GM19467 (cell line): Measurements from ENCODE around the gene PTPRM.

Experiments
- ATAC-seq: cut with Tn5 transposase; IDR thresholded peaks from one replicate; pipeline ENCODE4 v1.9.1; 2021; ENCODE audit warnings: mild to moderate bottlenecking, moderate library complexity; ENCODE audit not compliant: unreplicated experiment

Gene PTPRM

GRCh38 chr18:8253944-8254343 is 686.8 kb downstream of the PTPRM start:
- no peak for ATAC-seq

GRCh38 chr18:8254654-8255053 is 687.5 kb downstream of the PTPRM start:
- no peak for ATAC-seq

- no peak for ATAC-seq
Measured at GRCh38 chr18:8257851-8258434, 690.8 kb downstream of the PTPRM start.

GRCh38 chr18:8260319-8260718 is 693.2 kb downstream of the PTPRM start:
- ATAC-seq = no peak

- no peak for ATAC-seq
Measured at GRCh38 chr18:8260827-8261226, 693.7 kb downstream of the PTPRM start.

GRCh38 chr18:8261651-8262091 is 694.6 kb downstream of the PTPRM start:
- no peak for ATAC-seq

GRCh38 chr18:8262221-8262620 is 695.1 kb downstream of the PTPRM start:
- ATAC-seq = no peak

- no peak for ATAC-seq
Measured at GRCh38 chr18:8264116-8264515, 697.0 kb downstream of the PTPRM start.

- ATAC-seq = no peak
Measured at GRCh38 chr18:8264861-8265411, 697.8 kb downstream of the PTPRM start.

GRCh38 chr18:8272254-8272653 is 705.1 kb downstream of the PTPRM start:
- no peak for ATAC-seq

- no peak for ATAC-seq
Measured at GRCh38 chr18:8274370-8274769, 707.3 kb downstream of the PTPRM start.

- no peak for ATAC-seq
Measured at GRCh38 chr18:8276406-8276805, 709.3 kb downstream of the PTPRM start.

GRCh38 chr18:8277270-8277669 is 710.2 kb downstream of the PTPRM start:
- ATAC-seq = no peak

GRCh38 chr18:8279346-8279745 is 712.2 kb downstream of the PTPRM start:
- ATAC-seq = no peak

- ATAC-seq = no peak
Measured at GRCh38 chr18:8279781-8280330, 712.7 kb downstream of the PTPRM start.

- no peak for ATAC-seq
Measured at GRCh38 chr18:8283891-8284585, 716.9 kb downstream of the PTPRM start.

- ATAC-seq = no peak
Measured at GRCh38 chr18:8286303-8286702, 719.2 kb downstream of the PTPRM start.

GRCh38 chr18:8287196-8287885 is 720.2 kb downstream of the PTPRM start:
- no peak for ATAC-seq

- ATAC-seq = no peak
Measured at GRCh38 chr18:8288472-8289195, 721.5 kb downstream of the PTPRM start.

- no peak for ATAC-seq
Measured at GRCh38 chr18:8290435-8290834, 723.3 kb downstream of the PTPRM start.

- no peak for ATAC-seq
Measured at GRCh38 chr18:8290913-8291312, 723.8 kb downstream of the PTPRM start.
